Measurements from ENCODE around the gene CLINT1.
"Not testable (repeated sequence)": the region's sequence is repeated elsewhere in the genome, so short reads cannot be mapped to it uniquely, and the experiment has no call there.

Gene CLINT1

DNA sequence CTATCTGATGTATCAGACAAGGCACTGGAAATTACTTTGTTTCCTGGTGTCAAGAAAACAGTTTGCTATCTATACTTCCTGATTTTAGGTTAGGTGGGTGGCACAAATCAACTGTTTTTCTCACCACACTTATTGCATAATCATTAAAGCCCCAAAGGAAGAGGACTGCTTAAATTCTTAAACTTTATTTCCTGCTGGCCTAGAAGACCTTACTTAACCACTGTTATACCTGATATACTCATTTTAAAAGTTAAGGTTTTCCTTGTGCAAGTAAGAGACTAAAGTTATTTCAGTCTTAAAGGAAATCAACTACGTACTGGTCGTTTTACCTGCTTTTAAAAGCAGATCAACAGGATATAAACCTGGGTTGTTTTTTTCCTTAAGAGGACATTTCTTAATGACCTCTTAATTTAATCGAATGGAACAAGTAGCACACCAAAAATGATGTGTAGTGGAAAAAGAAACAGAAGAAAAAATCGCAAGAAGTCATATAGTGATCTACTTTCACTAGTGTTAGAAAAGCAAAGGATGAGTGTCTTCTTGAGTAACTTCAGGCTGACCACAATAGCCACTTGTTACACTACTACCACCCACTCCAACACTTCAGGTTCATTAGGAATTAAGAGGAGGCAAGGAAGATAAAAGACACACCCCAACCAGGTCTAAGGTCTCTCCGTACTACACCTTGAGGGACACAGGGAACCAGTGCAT is 974 bp downstream of the CLINT1 start:
- DNase-seq (ENCODE audit: low read depth, low spot score): no peak
- Histone ChIP-seq H3K4me3 (peak overlapping the region; percentile 85), H3K36me3 (ENCODE audit: insufficient read depth, low read length) (peaks cover under 1% of the 10 kb centered on the region), H3K27ac (peak overlapping the region; percentile 75; the same call in 1 of the 2 replicates), H3K9me3 (ENCODE audit: low read depth, low read length) (no peaks in the 10 kb centered on the region), H3K9ac (ENCODE audit: insufficient read length) (peak overlapping the region; percentile 91)
- no peak for TF ChIP-seq EZH2 (IDR thresholded peaks at IDR 0.05)
- TF ChIP-seq FOXP2 (optimal IDR thresholded peaks at IDR 0.05; ENCODE audit: control extremely low read depth, extremely low read length, insufficient read depth): no peak
- no peak for TF ChIP-seq POLR2AphosphoS5 (IDR thresholded peaks at IDR 0.05; ENCODE audit: borderline replicate concordance, low read depth, low read length)

DNA sequence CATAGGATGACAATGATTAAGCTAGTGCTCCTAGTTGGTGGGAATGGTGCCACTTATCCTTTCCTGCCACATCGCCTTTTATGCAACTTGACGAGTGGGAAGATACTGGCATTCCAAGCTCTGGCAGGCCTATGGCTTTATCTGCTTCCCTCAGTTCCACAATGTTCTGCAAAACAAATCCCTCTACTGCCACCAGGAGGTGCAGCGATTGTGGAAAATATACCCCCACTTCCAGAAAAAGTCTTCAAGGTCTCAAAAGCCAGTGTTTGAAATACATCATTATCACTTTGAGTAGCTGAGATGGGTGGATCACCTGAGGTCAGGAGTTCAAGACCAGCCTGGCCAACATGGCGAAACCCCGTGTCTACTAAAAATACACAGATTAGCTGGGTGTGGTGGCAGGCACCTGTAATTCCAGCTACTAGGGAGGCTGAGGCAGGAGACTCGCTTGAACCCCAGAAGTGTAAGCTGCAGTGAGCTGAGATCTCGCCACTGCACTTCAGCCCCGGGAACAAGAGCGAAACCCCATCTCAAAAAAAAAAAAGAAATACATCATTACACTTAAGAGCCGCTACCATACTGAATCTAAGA is 3.4 kb downstream of the CLINT1 start:
- Histone ChIP-seq H3K36me3 (ENCODE audit: insufficient read depth, low read length) (peaks cover 19% of the 10 kb centered on the region), H3K9me3 (ENCODE audit: low read depth, low read length) (no peaks in the 10 kb centered on the region), H3K4me3 (0 out of 2 replicates have a peak overlapping the region, but pooled peaks have one; percentile 7), H3K9ac (ENCODE audit: insufficient read length) (no peak overlapping the region), H3K27ac (no peak overlapping the region)
- DNase-seq (ENCODE audit: low read depth, low spot score): peak; percentile 57
- TF ChIP-seq FOXP2 (optimal IDR thresholded peaks at IDR 0.05; ENCODE audit: control extremely low read depth, extremely low read length, insufficient read depth) (no peak), EZH2 (IDR thresholded peaks at IDR 0.05) (no peak), POLR2AphosphoS5 (IDR thresholded peaks at IDR 0.05; ENCODE audit: borderline replicate concordance, low read depth, low read length) (no peak)

DNA sequence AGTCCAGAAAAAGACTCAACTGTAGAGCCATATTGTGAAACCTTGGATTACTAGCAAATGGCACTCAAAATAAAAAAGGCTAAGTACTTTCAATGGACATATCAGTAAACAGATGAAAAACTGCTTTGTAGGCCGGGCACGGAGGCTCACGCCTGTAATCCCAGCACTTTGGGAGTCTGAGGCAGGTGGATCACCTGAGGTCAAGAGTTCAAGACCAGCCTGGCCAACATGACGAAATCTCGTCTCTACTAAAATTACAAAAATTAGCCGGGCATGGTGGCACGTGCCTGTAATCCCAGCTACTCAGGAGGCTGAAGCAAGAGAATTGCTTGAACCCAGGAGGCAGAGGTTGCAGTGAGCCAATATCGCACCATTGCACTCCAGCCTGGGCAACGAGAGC is 5.6 kb downstream of the CLINT1 start:
- not testable (repeated sequence) for H3K27ac ChIP-seq; DNase-seq (ENCODE audit: low read depth, low spot score); H3K9me3 ChIP-seq (ENCODE audit: low read depth, low read length); H3K4me3 ChIP-seq; H3K9ac ChIP-seq (ENCODE audit: insufficient read length)
- H3K36me3 ChIP-seq (ENCODE audit: insufficient read depth, low read length): peaks cover 34% of the 10 kb centered on the region

DNA sequence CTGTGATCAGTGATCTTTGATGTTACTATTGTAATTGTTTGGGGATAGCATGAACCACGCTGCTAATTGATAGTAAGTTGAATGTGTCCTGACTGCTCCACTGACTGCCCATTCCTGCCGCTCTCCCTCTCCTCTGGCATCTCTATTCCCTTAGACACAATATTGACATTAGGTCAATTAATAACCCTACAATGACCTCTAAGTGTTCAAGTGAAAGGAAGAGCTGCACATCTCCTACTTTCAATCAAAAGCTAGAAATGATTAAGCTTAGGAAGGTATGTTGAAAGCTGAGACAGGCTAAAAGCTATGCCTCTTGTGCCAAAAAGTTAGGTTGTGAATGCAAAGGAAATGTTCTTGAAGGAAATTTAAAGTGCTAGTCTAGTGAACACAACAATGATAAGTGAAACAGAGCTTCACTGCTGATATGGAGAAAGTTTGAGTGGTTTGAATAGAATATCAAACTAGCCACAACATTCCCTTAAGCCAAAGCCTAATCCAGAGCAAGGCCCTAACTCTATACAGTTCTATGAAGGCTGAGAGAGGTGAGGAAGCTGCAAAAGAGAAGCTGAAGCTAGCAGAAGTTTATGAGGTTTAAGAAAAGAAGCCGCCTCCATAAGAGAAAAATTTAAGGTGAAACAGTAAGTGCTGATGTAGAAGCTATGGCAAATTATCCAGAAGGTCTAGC is 12.9 kb downstream of the CLINT1 start:
- H3K27ac ChIP-seq: no peak overlapping the region
- TF ChIP-seq EZH2 (IDR thresholded peaks at IDR 0.05): no peak
- TF ChIP-seq FOXP2 (optimal IDR thresholded peaks at IDR 0.05; ENCODE audit: control extremely low read depth, extremely low read length, insufficient read depth): no peak
- no peak for TF ChIP-seq POLR2AphosphoS5 (IDR thresholded peaks at IDR 0.05; ENCODE audit: borderline replicate concordance, low read depth, low read length)
- no peak for DNase-seq (ENCODE audit: low read depth, low spot score)
- H3K9me3 ChIP-seq (ENCODE audit: low read depth, low read length): peaks cover 7% of the 10 kb centered on the region; the same call in 1 of the 2 replicates
- no peak overlapping the region for H3K4me3 ChIP-seq
- H3K9ac ChIP-seq (ENCODE audit: insufficient read length): no peak overlapping the region
- H3K36me3 ChIP-seq (ENCODE audit: insufficient read depth, low read length): peaks cover 51% of the 10 kb centered on the region

DNA sequence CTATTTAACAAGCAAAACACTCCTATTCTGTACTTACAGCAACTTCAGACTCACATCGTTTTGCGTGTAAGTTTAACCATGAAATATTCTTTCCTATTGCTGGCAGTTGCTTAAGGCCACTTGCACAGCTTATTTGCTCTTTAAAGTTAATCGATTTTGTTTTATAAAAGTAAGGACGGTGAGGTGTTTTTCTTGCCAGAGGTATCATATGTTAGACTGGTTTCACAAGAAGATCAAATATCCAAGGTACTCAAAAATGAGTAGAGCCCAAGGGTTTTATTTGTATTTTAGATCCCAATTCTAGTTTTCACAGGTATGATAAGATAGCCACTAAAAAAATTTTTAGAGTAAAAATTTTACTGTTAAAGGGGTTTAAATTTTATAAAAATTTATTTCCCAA is 16.2 kb downstream of the CLINT1 start:
- no peak for DNase-seq (ENCODE audit: low read depth, low spot score)
- Histone ChIP-seq H3K9ac (ENCODE audit: insufficient read length) (no peak overlapping the region), H3K27ac (peak overlapping the region; percentile 82), H3K9me3 (ENCODE audit: low read depth, low read length) (peaks cover 4% of the 10 kb centered on the region; the same call in 1 of the 2 replicates), H3K36me3 (ENCODE audit: insufficient read depth, low read length) (peaks cover 30% of the 10 kb centered on the region), H3K4me3 (peak overlapping the region; percentile 41)
- TF ChIP-seq POLR2AphosphoS5 (IDR thresholded peaks at IDR 0.05; ENCODE audit: borderline replicate concordance, low read depth, low read length) (no peak), EZH2 (IDR thresholded peaks at IDR 0.05) (no peak), FOXP2 (optimal IDR thresholded peaks at IDR 0.05; ENCODE audit: control extremely low read depth, extremely low read length, insufficient read depth) (no peak)

DNA sequence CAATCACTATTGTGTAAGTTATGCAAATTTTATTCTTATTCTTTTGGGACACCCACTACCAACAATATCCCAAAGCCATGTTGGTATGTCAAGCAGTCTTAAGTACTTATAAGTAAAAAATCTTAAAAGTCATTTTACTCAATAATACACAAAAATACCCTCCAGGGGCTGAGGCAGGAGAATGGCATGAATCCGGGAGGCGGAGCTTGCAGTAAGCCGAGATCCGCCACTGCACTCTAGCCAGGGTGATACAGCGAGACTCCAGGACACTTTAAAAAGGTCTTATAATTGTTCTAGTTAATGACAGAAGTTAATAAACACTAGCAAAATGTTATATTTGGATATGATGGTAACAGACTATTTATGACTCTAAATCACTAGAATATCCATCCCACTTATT is 16.8 kb downstream of the CLINT1 start:
- no peak overlapping the region for H3K9ac ChIP-seq (ENCODE audit: insufficient read length)
- peaks cover 25% of the 10 kb centered on the region for H3K36me3 ChIP-seq (ENCODE audit: insufficient read depth, low read length)
- H3K27ac ChIP-seq: peak overlapping the region; percentile 82
- TF ChIP-seq FOXP2 (optimal IDR thresholded peaks at IDR 0.05; ENCODE audit: control extremely low read depth, extremely low read length, insufficient read depth) (no peak), POLR2AphosphoS5 (IDR thresholded peaks at IDR 0.05; ENCODE audit: borderline replicate concordance, low read depth, low read length) (no peak), EZH2 (IDR thresholded peaks at IDR 0.05) (no peak)
- DNase-seq (ENCODE audit: low read depth, low spot score): no peak
- H3K9me3 ChIP-seq (ENCODE audit: low read depth, low read length): peaks cover 3% of the 10 kb centered on the region; the same call in 1 of the 2 replicates
- H3K4me3 ChIP-seq: peak overlapping the region; percentile 41

DNA sequence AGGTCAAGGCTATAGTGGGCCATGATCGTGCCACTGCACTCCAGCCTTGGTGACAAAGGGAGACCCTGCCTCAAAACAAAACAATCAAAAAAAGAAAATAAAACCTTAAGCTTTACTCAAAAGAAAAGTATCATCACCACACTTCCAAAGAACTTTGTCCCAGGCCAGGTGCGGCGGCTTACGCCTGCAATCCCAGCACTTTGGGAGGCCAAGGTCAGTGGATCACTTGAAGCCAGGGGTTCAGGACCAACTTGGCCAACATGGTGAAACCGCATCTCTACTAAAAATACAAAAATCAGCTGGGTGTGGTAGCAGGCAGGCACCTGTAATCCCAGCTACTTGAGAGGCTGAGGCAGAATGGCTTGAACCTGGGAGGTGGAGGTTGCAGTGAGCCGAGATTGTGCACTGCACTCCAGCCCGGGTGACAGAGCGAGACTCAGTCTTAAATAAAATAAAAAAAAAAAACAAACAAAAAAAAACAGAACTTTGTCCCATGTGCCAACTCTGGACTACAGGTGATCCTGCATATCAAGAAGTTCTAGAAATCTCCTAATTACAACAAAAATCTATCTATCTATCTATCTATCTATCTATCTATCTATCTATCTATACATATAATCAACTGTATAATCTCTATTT is 19.7 kb downstream of the CLINT1 start:
- no peak overlapping the region for H3K4me3 ChIP-seq
- TF ChIP-seq POLR2AphosphoS5 (IDR thresholded peaks at IDR 0.05; ENCODE audit: borderline replicate concordance, low read depth, low read length) (no peak), EZH2 (IDR thresholded peaks at IDR 0.05) (no peak), FOXP2 (optimal IDR thresholded peaks at IDR 0.05; ENCODE audit: control extremely low read depth, extremely low read length, insufficient read depth) (no peak)
- no peaks in the 10 kb centered on the region for H3K9me3 ChIP-seq (ENCODE audit: low read depth, low read length)
- H3K9ac ChIP-seq (ENCODE audit: insufficient read length): no peak overlapping the region
- H3K36me3 ChIP-seq (ENCODE audit: insufficient read depth, low read length): peaks cover 15% of the 10 kb centered on the region
- DNase-seq (ENCODE audit: low read depth, low spot score): no peak
- no peak overlapping the region for H3K27ac ChIP-seq

DNA sequence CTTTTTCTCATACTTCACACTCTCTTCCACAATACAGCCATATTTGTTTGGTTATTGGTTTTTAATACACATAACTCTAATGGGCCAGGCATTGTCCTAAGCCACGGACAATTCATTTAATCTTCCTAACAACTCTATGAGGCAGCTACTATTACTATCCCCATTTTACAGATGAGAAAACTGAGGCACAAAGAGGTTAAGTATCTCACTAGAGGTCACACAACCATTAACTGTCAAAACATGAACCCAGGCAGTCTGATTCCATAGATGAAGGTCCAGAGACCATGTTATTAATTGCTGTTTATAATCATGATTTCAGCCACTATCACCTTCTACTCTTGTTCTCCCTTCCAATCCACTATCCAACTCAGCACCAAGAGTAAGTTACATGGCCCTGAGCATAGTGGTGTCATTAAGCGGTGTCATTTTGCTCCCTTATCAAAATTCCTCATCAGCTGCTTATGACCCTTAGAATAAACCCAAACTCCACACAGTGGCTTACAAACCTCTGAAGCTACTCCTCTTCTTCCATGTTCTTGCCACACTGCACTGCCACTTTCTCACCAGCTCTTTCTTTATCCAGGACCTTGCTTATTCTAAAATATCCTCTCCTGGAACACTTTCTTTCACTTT is 22.7 kb downstream of the CLINT1 start:
- Histone ChIP-seq H3K36me3 (ENCODE audit: insufficient read depth, low read length) (peaks cover 6% of the 10 kb centered on the region), H3K4me3 (no peak overlapping the region), H3K9ac (ENCODE audit: insufficient read length) (no peak overlapping the region), H3K9me3 (ENCODE audit: low read depth, low read length) (no peaks in the 10 kb centered on the region), H3K27ac (no peak overlapping the region)
- TF ChIP-seq EZH2 (IDR thresholded peaks at IDR 0.05) (no peak), FOXP2 (optimal IDR thresholded peaks at IDR 0.05; ENCODE audit: control extremely low read depth, extremely low read length, insufficient read depth) (no peak), POLR2AphosphoS5 (IDR thresholded peaks at IDR 0.05; ENCODE audit: borderline replicate concordance, low read depth, low read length) (no peak)
- no peak for DNase-seq (ENCODE audit: low read depth, low spot score)
